ENCODE measurements around the gene AGR2.
"Not testable (repeated sequence)": the region's sequence is repeated elsewhere in the genome, so short reads cannot be mapped to it uniquely, and the experiment has no call there.

AGR2 gene

GRCh38 chr7:16773884-16774283, 30.9 kb downstream of the AGR2 start:
- no peak for DNase-seq (ENCODE audit: low read depth)

GRCh38 chr7:16773326-16773725, 31.5 kb downstream of the AGR2 start:
- DNase-seq (ENCODE audit: low read depth), result no peak

GRCh38 chr7:16770657-16771329, 34.0 kb downstream of the AGR2 start:
- no peak for DNase-seq (ENCODE audit: low read depth)

GRCh38 chr7:16769994-16770393, 34.8 kb downstream of the AGR2 start:
- DNase-seq (ENCODE audit: low read depth), result not testable (repeated sequence)

GRCh38 chr7:16765436-16765859, 39.4 kb downstream of the AGR2 start:
- DNase-seq (ENCODE audit: low read depth), result no peak

GRCh38 chr7:16764942-16765341, 39.9 kb downstream of the AGR2 start:
- DNase-seq (ENCODE audit: low read depth), result no peak

GRCh38 chr7:16762177-16762576, 42.6 kb downstream of the AGR2 start:
- no peak for DNase-seq (ENCODE audit: low read depth)

- no peak for DNase-seq (ENCODE audit: low read depth)
Measured at GRCh38 chr7:16759840-16760239, 45.0 kb downstream of the AGR2 start.

- DNase-seq (ENCODE audit: low read depth), result no peak
Measured at GRCh38 chr7:16758631-16759611, 45.9 kb downstream of the AGR2 start.

- no peak for DNase-seq (ENCODE audit: low read depth)
Measured at GRCh38 chr7:16758036-16758435, 46.8 kb downstream of the AGR2 start.

GRCh38 chr7:16755397-16755796, 49.4 kb downstream of the AGR2 start:
- DNase-seq (ENCODE audit: low read depth), result no peak

GRCh38 chr7:16754856-16755317, 49.9 kb downstream of the AGR2 start:
- DNase-seq (ENCODE audit: low read depth), result no peak

- DNase-seq (ENCODE audit: low read depth), result no peak
Measured at GRCh38 chr7:16753932-16754855, 50.6 kb downstream of the AGR2 start.

- DNase-seq (ENCODE audit: low read depth), result no peak
Measured at GRCh38 chr7:16753102-16753931, 51.5 kb downstream of the AGR2 start, which contains the start of gene TSPAN13. Gene TSPAN13, plus strand, starts transcription at chr7:16753755. Its CDS starts 213 bp downstream, at chr7:16753968.

- DNase-seq (ENCODE audit: low read depth), result no peak
Measured at GRCh38 chr7:16747102-16747501, 57.7 kb downstream of the AGR2 start.

- DNase-seq (ENCODE audit: low read depth), result no peak
Measured at GRCh38 chr7:16745645-16746044, 59.2 kb downstream of the AGR2 start.

- DNase-seq (ENCODE audit: low read depth), result no peak
Measured at GRCh38 chr7:16744518-16745250, 60.1 kb downstream of the AGR2 start.

- DNase-seq (ENCODE audit: low read depth), result no peak
Measured at GRCh38 chr7:16743236-16743635, 61.6 kb downstream of the AGR2 start.

GRCh38 chr7:16742547-16742946, 62.3 kb downstream of the AGR2 start:
- no peak for DNase-seq (ENCODE audit: low read depth)
